ENCODE results near the gene CYP2R1. TPM values are rescaled to one million over a fixed set of nuclear protein-coding genes. Genes with fewer than 3 reads are reported as not detected.

CYP2R1 gene
- total RNA-seq, 1 experiment from 2014 or later, result 14.7 TPM

Other genes starting within 250 kb of the CYP2R1 start
- 6.6 and 8.1 TPM in 2 replicates for gene PDE3B, start 248.4 kb downstream of the CYP2R1 start, total RNA-seq (2014; rRNA removed; shearing (Covaris generic))
- 0.76 and 1.1 TPM in 2 replicates for gene CALCA, start 80.1 kb upstream of the CYP2R1 start, total RNA-seq (2014; rRNA removed; shearing (Covaris generic))
- 0.21 and 0.41 TPM in 2 replicates for gene CALCB, start 181.4 kb upstream of the CYP2R1 start, total RNA-seq (2014; rRNA removed; shearing (Covaris generic))
- 0.07 TPM in 1 of 2 replicates, not detected in the other for gene INSC, start 222.7 kb upstream of the CYP2R1 start, total RNA-seq (2014; rRNA removed; shearing (Covaris generic))

Data from H7 (cell line).